B cell (primary cell): ENCODE data around the gene TRAPPC12.

ENCODE experiments used
- CTCF ChIP-seq: fragments of 200-600 bp; IDR thresholded peaks from one replicate; pipeline ENCODE4 v1.8.0; 2022; ENCODE audit warnings: antibody characterized with exemption, mild to moderate bottlenecking
- EZH2 ChIP-seq: IDR thresholded peaks from 2 replicates; pipeline ENCODE4 v1.6.1; 2012; ENCODE audit warnings: borderline replicate concordance, low read depth, mild to moderate bottlenecking, moderate library complexity, low read length; ENCODE audit not compliant: insufficient read depth, poor library complexity, severe bottlenecking

GRCh38 chr2:3449936-3450335 lies 70.4 kb downstream of the TRAPPC12 start:
- TF ChIP-seq CTCF (no peak), EZH2 (no peak)
